Cerebellar nuclear complex (tissue), 1 donor: Measurements from ENCODE around the gene STON1.
"Not testable (repeated sequence)": the region's sequence is repeated elsewhere in the genome, so short reads cannot be mapped to it uniquely, and the experiment has no call there.

ENCODE experiments used
- DNase-seq, 2 experiments: peaks; one replicate each; lab custom pipeline; 2025; lab: John Stamatoyannopoulos, UW

STON1 gene

DNA sequence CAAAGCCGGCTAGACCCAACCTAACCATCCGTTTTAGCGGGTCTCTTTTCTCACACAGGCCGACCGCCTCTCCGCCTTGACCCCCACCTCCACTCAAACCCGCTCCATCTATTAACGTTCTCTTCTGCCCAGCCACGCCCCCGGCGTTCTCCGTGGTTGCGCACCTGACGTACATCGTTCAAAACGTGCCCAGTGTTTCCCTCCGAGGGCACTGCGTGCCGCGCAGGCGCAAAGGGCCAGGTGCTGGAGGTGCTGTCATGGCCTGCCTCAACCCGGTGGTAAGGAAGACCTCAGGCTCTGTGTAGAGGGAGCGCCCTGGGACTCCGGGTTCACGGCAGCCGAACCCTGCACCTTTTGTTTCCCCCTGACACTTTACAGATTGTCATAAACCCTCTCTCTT is 87.7 kb downstream of the STON1 start, which contains the start of gene GTF2A1L:
TSS of gene GTF2A1L (plus strand) at position 239 of the 400 bp plus-strand sequence. CDS start at position 258, 19 bp downstream.
- DNase-seq: no peak

GRCh38 chr2:48619526-48619925 is 89.6 kb downstream of the STON1 start:
- DNase-seq: no peak

GRCh38 chr2:48620604-48621003 is 90.7 kb downstream of the STON1 start:
- DNase-seq: no peak

DNA sequence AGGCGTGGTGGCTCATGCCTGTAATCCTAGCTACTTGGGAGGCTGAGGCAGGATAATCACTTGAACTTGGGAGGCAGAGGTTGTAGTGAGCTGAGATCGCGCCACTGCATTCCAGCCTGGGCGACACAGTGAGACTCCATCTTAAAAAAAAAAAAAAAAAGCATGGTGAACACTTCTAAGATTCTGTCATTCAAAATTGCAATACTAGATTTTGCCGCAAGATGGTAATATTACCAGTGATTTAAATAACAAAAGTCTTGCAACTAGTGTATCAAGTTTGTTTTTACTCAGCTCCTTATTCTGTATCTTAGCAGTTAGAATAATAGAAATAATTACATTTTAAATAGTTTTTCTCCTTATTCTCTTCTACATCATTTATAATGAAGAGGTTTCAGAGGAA is 92.7 kb downstream of the STON1 start:
- DNase-seq: not testable (repeated sequence)

DNA sequence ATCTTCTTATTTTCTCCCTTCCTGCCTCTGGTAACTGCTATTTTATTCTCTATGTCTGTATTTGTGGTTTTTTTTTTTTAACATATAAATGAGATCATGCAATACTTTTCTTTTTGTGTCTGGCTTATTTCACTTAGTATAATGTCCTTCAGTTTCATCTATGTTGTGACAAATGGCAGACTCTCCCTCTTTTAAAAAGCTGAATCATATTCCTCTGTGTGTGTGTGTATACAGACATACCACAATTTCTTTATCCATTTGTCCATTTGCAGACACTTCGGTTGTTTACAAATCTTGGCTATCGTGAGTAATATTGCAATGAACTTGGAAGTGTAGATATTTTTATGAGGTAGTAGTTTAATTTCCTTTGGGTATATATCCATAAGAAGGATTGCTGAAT is 94.7 kb downstream of the STON1 start:
- no peak for DNase-seq

DNA sequence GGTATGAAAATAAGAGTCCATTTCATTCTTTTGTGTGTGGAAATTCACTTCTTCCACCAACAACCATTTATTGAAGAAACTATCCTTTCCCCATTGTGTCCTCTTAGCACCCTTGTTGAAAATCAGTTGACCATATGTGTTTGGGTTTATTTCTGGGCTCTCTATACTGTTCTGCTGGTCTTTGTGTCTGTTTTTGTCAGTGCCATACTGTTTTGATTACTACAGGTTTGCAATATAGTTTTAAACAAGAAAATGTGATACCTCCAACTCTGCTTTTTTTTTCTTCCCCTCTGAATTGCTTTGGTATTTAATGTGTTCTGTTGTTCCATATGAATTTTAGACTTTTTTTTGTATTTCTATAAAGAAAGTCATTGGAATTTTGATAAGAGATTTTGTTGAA is 96.1 kb downstream of the STON1 start:
- DNase-seq: no peak

DNA sequence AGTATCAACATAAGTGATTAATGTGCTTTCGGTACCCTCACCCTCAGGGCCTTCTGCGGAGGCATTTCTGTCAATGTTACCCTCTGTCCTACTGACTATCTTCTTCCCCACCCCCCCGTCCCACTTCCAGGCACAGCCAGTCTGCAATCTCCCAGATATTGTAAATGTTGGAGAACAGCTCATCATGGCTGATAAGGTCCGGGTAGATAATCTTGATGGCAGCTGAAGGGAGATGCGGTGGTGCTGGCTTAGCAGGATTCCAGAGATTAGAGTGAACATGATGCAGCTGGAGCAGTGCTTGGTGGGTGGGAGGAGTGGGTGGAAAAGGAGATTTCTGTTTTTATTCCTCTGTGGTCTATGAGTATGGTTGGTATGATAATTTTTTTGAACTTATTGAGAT is 103.2 kb downstream of the STON1 start:
- DNase-seq: no peak

GRCh38 chr2:48635786-48636185 is 105.8 kb downstream of the STON1 start:
- DNase-seq: no peak

- no peak for DNase-seq
Observed at GRCh38 chr2:48638261-48638660, 108.3 kb downstream of the STON1 start.
